ENCODE data around the gene ZNF496.

The ZNF496 gene

DNA sequence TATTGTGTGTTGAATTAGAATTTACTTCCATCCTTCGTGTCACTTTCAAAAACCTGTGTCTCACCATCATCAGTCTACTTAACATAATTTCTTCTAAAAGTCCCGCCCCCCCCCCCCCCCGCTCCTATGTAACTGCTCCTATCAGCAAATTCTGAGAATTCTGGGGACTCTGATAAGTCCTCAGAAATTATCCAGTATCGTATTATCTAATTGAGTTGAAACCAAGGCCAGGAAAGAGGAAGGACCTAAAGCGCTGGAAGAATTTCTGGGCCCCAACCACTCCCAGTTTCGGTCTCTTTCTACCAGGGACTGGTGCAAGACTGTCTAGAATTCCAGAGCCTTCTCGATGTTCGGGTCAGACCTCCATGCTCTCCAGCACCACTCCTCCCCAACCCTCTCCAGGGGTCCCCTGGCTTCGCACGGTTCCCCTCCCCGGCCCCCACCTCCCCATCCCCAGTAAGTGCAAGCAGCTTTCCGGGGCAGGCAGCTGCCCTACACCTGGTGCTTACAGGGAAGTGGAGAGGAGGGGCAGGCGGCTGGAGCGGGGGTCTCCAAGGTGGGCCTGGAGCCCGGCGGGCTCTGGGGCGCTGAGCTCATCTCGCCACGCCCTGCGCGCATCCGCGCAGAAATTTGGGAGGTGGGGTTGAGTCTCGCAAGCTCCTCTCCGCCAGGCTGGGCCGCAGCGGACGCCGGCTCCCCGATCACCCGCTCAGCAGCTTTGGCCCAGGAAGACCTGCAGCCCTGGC is 16.0 kb upstream of the ZNF496 start:
- DNase-seq: no peak

DNA sequence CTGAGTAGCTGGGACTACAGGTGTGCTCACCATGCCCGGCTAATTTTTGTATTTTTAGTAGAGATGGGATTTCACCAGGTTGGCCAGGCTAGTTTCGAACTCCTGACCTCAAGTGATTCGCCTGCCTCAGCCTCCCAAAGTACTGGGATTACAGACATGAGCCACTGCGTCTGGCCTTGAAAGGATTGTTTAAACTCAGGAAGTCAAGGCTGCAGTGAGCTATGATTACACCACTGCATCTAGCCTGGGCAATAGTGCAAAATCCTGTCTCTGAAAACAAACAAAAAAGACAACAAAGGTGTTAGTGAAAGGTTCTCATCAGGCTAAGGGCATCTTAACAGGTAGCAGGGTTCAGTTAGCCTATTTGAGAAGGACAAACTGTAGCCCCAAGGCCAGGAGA is 14.2 kb upstream of the ZNF496 start:
- H4K20me1 ChIP-seq (ENCODE audit: insufficient read depth, low read length): no peaks in the 10 kb centered on the region
- DNase-seq: no peak
- H3K4me1 ChIP-seq (ENCODE audit: insufficient read depth, low read length): no peaks in the 10 kb centered on the region
- H3K27ac ChIP-seq (ENCODE audit: low read length): no peak overlapping the region
- no peaks in the 10 kb centered on the region for H3K9me3 ChIP-seq (ENCODE audit: insufficient read depth, low read length, severe bottlenecking)
- no peak for TF ChIP-seq EZH2 (IDR thresholded peaks at IDR 0.05; ENCODE audit: borderline replicate concordance, low read depth, low read length, severe bottlenecking)
- TF ChIP-seq, protein P1, sequence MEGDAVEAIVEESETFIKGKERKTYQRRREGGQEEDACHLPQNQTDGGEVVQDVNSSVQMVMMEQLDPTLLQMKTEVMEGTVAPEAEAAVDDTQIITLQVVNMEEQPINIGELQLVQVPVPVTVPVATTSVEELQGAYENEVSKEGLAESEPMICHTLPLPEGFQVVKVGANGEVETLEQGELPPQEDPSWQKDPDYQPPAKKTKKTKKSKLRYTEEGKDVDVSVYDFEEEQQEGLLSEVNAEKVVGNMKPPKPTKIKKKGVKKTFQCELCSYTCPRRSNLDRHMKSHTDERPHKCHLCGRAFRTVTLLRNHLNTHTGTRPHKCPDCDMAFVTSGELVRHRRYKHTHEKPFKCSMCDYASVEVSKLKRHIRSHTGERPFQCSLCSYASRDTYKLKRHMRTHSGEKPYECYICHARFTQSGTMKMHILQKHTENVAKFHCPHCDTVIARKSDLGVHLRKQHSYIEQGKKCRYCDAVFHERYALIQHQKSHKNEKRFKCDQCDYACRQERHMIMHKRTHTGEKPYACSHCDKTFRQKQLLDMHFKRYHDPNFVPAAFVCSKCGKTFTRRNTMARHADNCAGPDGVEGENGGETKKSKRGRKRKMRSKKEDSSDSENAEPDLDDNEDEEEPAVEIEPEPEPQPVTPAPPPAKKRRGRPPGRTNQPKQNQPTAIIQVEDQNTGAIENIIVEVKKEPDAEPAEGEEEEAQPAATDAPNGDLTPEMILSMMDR (IDR thresholded peaks at IDR 0.05; ENCODE audit: borderline replicate concordance, extremely low read depth, low read length, poor library complexity, severe bottlenecking): no peak
- no peak for ATAC-seq (ENCODE audit: insufficient read depth, low read depth)
- no peaks in the 10 kb centered on the region for H3K79me2 ChIP-seq (ENCODE audit: insufficient read depth, low read length)
- H2AFZ ChIP-seq (ENCODE audit: low read depth, low read length): no peak overlapping the region
- no peak overlapping the region for H3K4me2 ChIP-seq (ENCODE audit: insufficient read depth, low read length)
- H3K36me3 ChIP-seq (ENCODE audit: insufficient read depth, low read length): no peaks in the 10 kb centered on the region
- H3K4me3 ChIP-seq (ENCODE audit: low read depth in 1 of 2, low read length in 2 of 2): no peak overlapping the region
- no peaks in the 10 kb centered on the region for H3K27me3 ChIP-seq (ENCODE audit: insufficient read depth, low read length, poor library complexity)
- no peak overlapping the region for H3K9ac ChIP-seq (ENCODE audit: low read depth, low read length)

More for the DNA sequence above, 16.0 kb upstream of the ZNF496 start:
- ATAC-seq (ENCODE audit: insufficient read depth, low read depth): no peak
- no peaks in the 10 kb centered on the region for H3K27me3 ChIP-seq (ENCODE audit: insufficient read depth, low read length, poor library complexity)
- peaks cover 7% of the 10 kb centered on the region for H3K9me3 ChIP-seq (ENCODE audit: insufficient read depth, low read length, severe bottlenecking)
- TF ChIP-seq, protein P1 (IDR thresholded peaks at IDR 0.05; ENCODE audit: borderline replicate concordance, extremely low read depth, low read length, poor library complexity, severe bottlenecking): no peak
- no peak for TF ChIP-seq EZH2 (IDR thresholded peaks at IDR 0.05; ENCODE audit: borderline replicate concordance, low read depth, low read length, severe bottlenecking)
- H3K79me2 ChIP-seq (ENCODE audit: insufficient read depth, low read length): no peaks in the 10 kb centered on the region
- H4K20me1 ChIP-seq (ENCODE audit: insufficient read depth, low read length): no peaks in the 10 kb centered on the region
- H3K4me2 ChIP-seq (ENCODE audit: insufficient read depth, low read length): no peak overlapping the region
- H3K36me3 ChIP-seq (ENCODE audit: insufficient read depth, low read length): no peaks in the 10 kb centered on the region
- H3K4me1 ChIP-seq (ENCODE audit: insufficient read depth, low read length): no peaks in the 10 kb centered on the region
- H2AFZ ChIP-seq (ENCODE audit: low read depth, low read length): no peak overlapping the region
- H3K27ac ChIP-seq (ENCODE audit: low read length): no peak overlapping the region
- no peak overlapping the region for H3K9ac ChIP-seq (ENCODE audit: low read depth, low read length)
- no peak overlapping the region for H3K4me3 ChIP-seq (ENCODE audit: low read depth in 1 of 2, low read length in 2 of 2)

DNA sequence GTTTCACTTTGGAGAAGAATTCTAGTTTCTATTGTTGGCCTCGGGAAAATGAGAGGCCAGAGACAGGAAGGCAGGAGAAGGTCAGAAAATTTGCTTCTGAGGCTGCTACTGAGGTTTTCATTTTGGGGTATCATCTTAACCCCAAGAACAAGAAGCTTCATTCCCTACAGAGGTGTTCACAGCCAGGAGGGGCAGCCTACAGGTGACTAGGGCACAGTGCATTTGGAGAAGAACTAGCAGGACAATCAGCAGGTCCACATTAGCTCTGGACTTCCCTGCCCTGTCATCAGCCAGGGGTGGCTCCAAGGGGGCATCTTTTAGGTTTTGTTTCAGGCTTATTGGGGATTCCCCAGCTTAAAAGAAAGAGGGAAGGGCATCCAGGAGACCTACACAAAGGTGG is 12.1 kb upstream of the ZNF496 start:
- Histone ChIP-seq H3K79me2 (ENCODE audit: insufficient read depth, low read length) (no peaks in the 10 kb centered on the region), H4K20me1 (ENCODE audit: insufficient read depth, low read length) (no peaks in the 10 kb centered on the region; the same call in 1 of the 2 replicates), H3K9ac (ENCODE audit: low read depth, low read length) (no peak overlapping the region), H3K4me1 (ENCODE audit: insufficient read depth, low read length) (no peaks in the 10 kb centered on the region), H3K36me3 (ENCODE audit: insufficient read depth, low read length) (peaks cover 10% of the 10 kb centered on the region; the same call in 1 of the 2 replicates), H3K27me3 (ENCODE audit: insufficient read depth, low read length, poor library complexity) (no peaks in the 10 kb centered on the region), H3K9me3 (ENCODE audit: insufficient read depth, low read length, severe bottlenecking) (no peaks in the 10 kb centered on the region), H3K4me2 (ENCODE audit: insufficient read depth, low read length) (no peak overlapping the region), H2AFZ (ENCODE audit: low read depth, low read length) (no peak overlapping the region), H3K4me3 (ENCODE audit: low read depth in 1 of 2, low read length in 2 of 2) (no peak overlapping the region), H3K27ac (ENCODE audit: low read length) (no peak overlapping the region)
- ATAC-seq (ENCODE audit: insufficient read depth, low read depth): no peak
- TF ChIP-seq, protein P1 (IDR thresholded peaks at IDR 0.05; ENCODE audit: borderline replicate concordance, extremely low read depth, low read length, poor library complexity, severe bottlenecking): no peak
- no peak for TF ChIP-seq EZH2 (IDR thresholded peaks at IDR 0.05; ENCODE audit: borderline replicate concordance, low read depth, low read length, severe bottlenecking)
- DNase-seq: no peak
